ENCODE data around the gene NDST1.

Gene NDST1

DNA sequence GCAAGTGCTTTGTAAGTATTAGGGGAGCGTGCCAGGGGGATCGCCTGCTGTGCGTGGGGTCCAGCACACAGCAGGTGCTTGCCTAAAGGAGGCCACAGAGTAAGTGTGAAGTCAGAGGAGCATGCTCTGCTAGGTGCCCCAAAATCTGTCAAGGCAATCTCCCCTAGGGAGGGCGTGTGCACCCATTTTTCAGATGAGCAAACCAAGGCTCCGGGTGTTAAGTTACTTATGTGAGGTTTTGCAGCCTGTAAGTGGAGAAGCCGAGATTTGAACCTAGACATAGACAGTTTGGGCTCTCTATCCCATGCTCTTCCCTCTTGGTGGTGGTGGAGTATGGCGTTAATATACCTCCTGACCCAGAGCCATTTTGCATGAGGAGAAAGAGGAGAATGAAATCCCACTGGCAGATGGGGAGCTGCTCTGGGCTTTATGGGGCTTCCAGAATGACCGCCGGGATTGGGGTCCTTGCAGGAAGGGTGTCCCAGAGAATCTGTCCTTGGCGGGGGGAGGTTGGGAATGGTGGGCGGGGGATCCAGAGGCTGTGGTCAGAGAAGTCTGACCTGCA is 14.1 kb downstream of the NDST1 start:
- H3K27me3 Mint-ChIP-seq = no peaks in the 10 kb centered on the region
- no peak overlapping the region for H3K27ac Mint-ChIP-seq
- H3K9me3 Mint-ChIP-seq = no peaks in the 10 kb centered on the region
- peaks cover 7% of the 10 kb centered on the region for H3K36me3 Mint-ChIP-seq
- peaks cover 20% of the 10 kb centered on the region for H3K4me1 Mint-ChIP-seq
- H3K4me3 Mint-ChIP-seq = no peak overlapping the region
- no peak for ATAC-seq

GRCh38 chr5:150522504-150523414 is 14.8 kb downstream of the NDST1 start:
- H3K27me3 Mint-ChIP-seq = no peaks in the 10 kb centered on the region
- no peak overlapping the region for H3K27ac Mint-ChIP-seq
- H3K9me3 Mint-ChIP-seq = no peaks in the 10 kb centered on the region
- peaks cover 17% of the 10 kb centered on the region for H3K4me1 Mint-ChIP-seq
- no peak overlapping the region for H3K4me3 Mint-ChIP-seq
- no peak for ATAC-seq
- peaks cover 7% of the 10 kb centered on the region for H3K36me3 Mint-ChIP-seq

- Mint-ChIP-seq H3K27me3 (no peaks in the 10 kb centered on the region), H3K4me1 (peaks cover 8% of the 10 kb centered on the region), H3K9me3 (no peaks in the 10 kb centered on the region), H3K4me3 (no peak overlapping the region), H3K27ac (no peak overlapping the region), H3K36me3 (peaks cover 7% of the 10 kb centered on the region)
- ATAC-seq = peak; percentile 63
Measured at GRCh38 chr5:150523472-150524350, 15.8 kb downstream of the NDST1 start.

DNA sequence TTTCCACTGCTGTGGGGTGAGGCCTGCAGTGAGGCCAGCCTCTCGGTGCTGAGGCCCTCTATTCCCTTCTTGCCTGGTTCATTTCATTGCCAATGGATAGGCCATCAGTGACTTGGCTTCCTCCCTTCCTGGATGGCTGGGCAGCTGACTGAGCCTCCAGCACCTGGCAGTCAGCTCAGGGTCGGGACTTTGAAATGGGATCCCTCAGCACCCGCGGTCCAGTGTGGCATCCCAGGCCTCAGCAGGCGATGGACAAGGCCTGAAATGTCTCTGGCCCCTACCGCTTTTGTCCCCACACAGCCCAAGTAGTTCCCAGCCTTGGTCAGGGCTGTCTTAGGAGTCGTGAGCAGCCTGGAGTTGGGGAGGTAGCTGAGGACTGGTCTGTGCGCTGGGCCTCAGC is 17.2 kb downstream of the NDST1 start:
- Mint-ChIP-seq H3K4me3 (no peak overlapping the region), H3K27ac (no peak overlapping the region), H3K36me3 (peaks cover 7% of the 10 kb centered on the region), H3K27me3 (no peaks in the 10 kb centered on the region), H3K4me1 (peaks cover 7% of the 10 kb centered on the region), H3K9me3 (no peaks in the 10 kb centered on the region)
- no peak for ATAC-seq

GRCh38 chr5:150525781-150526180 is 17.9 kb downstream of the NDST1 start:
- Mint-ChIP-seq H3K4me3 (no peak overlapping the region), H3K9me3 (no peaks in the 10 kb centered on the region), H3K36me3 (peaks cover 7% of the 10 kb centered on the region), H3K27me3 (no peaks in the 10 kb centered on the region), H3K4me1 (peaks cover 7% of the 10 kb centered on the region), H3K27ac (no peak overlapping the region)
- ATAC-seq = no peak

DNA sequence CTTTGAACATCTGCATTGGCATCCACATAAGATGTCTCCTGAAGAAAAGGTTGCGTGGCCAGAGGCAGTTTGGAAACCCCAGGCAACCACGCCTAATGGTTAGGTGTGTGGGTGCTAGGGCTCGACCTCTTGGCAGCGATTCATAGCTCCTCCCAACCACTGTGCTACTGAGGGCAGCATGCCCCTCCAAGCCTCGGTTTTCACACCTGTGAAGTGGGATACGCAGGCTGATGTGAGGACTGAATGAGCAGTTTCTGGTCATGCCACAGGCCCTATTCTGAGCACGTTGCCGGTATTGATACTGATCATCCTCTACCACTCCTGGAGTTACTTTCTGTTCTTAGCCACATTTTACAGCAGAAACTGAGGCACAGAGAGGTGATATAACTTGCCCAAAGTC is 19.1 kb downstream of the NDST1 start:
- no peak for ATAC-seq
- Mint-ChIP-seq H3K36me3 (peaks cover under 1% of the 10 kb centered on the region), H3K4me1 (peaks cover 7% of the 10 kb centered on the region), H3K9me3 (no peaks in the 10 kb centered on the region), H3K4me3 (no peak overlapping the region), H3K27ac (no peak overlapping the region), H3K27me3 (no peaks in the 10 kb centered on the region)

DNA sequence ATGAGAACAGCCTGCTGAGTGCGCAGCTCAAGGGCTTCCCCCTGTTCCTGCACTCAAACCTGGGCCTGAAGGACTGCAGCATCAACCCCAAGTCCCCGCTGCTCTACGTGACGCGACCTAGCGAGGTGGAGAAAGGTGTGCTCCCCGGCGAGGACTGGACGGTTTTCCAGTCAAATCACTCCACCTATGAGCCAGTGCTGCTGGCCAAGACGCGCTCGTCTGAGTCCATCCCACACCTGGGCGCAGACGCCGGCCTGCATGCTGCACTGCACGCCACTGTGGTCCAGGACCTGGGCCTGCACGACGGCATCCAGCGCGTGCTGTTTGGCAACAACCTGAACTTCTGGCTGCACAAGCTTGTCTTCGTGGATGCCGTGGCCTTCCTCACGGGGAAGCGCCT is 19.9 kb downstream of the NDST1 start:
- Mint-ChIP-seq H3K27me3 (no peaks in the 10 kb centered on the region), H3K4me3 (no peak overlapping the region), H3K27ac (no peak overlapping the region), H3K4me1 (peaks cover 7% of the 10 kb centered on the region), H3K36me3 (peaks cover 4% of the 10 kb centered on the region), H3K9me3 (no peaks in the 10 kb centered on the region)
- no peak for ATAC-seq

DNA sequence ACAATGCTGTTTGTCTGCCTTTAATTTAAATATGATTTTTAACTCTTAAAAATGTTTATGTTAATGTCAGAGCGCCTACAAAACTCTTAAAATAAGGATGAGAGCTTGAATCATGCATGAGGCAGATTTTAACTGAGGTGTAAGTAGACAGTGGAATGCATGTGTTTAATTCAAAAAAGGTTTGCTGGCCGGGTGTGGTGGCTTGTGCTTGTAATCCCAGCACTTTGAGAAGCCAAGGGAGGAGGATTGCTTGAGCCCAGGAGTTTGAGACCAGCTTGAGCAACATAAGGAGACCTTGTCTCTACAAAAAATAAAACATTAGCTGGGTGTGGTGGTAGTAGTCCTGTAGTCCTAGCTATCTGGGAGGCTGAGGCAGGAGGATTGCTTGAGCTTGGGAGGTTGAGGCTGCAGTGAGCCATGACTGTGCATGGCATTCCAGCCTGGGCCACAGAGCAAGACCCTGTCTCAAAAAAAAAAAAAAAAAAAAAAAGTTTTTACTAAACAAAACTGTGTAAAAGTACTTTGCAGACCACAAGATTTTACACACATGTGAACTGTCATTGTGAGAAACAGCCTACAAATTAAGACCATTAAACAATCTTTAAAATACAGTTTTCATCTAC is 21.1 kb downstream of the NDST1 start:
- Mint-ChIP-seq H3K27me3 (no peaks in the 10 kb centered on the region), H3K4me3 (no peak overlapping the region), H3K4me1 (no peaks in the 10 kb centered on the region), H3K27ac (no peak overlapping the region), H3K36me3 (peaks cover 6% of the 10 kb centered on the region), H3K9me3 (no peaks in the 10 kb centered on the region)
- ATAC-seq = no peak

DNA sequence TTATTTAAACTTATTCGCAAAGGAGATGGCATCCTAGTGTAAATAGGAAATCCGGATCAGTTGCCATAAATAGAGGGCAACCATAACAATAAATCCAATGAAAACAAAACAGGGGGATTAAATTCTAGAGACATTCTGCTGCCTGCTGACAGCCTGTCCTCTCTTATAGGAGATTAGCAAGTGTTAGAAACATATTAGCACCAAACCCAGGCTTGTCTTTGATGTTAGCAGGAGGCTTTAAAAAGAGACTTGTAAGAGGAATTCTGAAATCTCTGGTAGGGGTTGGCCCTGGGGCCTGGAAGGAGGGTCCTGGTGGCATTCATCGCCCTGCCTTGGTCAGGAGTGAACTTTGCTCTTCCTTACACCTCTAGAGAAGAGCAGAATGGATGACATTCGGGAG is 21.6 kb downstream of the NDST1 start:
- H3K36me3 Mint-ChIP-seq = peaks cover 11% of the 10 kb centered on the region
- H3K27me3 Mint-ChIP-seq = no peaks in the 10 kb centered on the region
- no peaks in the 10 kb centered on the region for H3K9me3 Mint-ChIP-seq
- no peak for ATAC-seq
- no peak overlapping the region for H3K4me3 Mint-ChIP-seq
- no peak overlapping the region for H3K27ac Mint-ChIP-seq
- no peaks in the 10 kb centered on the region for H3K4me1 Mint-ChIP-seq

DNA sequence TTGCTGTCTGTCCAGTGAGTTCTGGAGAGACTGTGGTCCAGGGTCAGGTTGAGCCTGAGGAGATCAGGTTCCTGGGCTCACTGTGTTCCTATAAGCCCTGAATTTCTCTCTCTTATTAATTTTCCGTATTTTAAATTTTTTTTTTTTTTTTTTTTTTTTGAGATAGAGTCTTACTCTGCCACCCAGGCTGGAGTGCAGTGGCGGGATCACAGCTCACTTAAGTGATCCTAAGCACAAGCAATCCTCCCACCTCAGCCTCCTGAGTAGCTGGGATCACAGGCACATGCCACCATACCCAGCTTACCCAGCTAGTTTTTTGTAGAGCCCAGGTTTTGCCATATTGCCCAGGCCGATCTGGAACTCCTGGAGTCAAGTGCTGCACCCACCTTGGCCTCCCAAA is 22.5 kb downstream of the NDST1 start:
- no peaks in the 10 kb centered on the region for H3K9me3 Mint-ChIP-seq
- H3K4me1 Mint-ChIP-seq = no peaks in the 10 kb centered on the region
- H3K27me3 Mint-ChIP-seq = no peaks in the 10 kb centered on the region
- no peak for ATAC-seq
- H3K4me3 Mint-ChIP-seq = no peak overlapping the region
- no peak overlapping the region for H3K27ac Mint-ChIP-seq
- H3K36me3 Mint-ChIP-seq = peaks cover 20% of the 10 kb centered on the region

DNA sequence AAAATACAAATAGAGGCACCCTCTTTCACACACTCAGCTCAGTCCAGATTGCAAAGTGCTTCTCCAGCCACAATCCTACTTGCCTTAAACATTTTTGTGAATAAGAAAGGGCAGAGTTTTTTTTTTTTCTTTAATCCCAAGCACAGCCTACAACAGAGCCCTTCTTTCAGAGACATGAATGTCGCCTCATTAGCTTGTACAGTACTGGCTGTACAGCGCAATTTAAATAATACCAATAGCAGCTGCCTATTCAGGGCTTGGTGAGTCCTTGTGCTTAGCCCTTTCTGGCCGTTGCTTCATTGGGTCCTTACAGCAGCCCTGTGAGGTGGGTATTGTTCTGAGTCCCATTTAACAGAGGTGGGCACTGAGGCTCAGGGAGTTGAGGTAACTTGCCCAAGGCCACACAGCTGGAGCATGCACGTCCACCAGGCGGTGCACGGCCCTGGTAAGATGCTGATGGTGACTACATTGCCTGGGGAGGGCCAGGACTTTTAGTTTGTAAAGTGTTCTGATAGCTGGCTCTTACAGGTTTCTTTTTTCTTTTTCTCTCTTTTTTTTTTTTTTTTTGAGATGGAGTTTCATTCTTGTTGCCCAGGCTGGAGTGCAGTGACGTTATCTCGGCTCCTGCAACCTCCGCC is 23.1 kb downstream of the NDST1 start:
- ATAC-seq = no peak
- Mint-ChIP-seq H3K27ac (no peak overlapping the region), H3K27me3 (no peaks in the 10 kb centered on the region), H3K9me3 (no peaks in the 10 kb centered on the region), H3K36me3 (peaks cover 22% of the 10 kb centered on the region), H3K4me3 (no peak overlapping the region), H3K4me1 (no peaks in the 10 kb centered on the region)

DNA sequence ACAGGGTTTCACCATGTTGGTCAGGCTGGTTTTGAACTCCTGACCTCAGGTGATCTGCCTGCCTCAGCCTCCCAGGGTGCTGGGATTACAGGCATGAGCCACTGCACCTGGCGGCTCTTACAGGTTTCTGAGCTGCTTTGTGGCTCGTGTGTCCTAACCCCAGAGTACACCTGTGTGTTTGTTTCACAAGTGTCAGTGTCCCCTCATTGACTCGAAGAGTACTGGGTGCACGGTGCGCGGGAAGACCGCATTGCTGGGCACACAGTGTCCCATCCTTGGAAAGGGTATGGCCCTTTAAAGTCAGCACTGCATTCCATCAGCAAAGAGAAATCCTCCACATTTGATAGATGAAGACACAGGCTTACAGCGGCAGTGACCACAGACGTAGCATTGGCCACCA is 23.8 kb downstream of the NDST1 start:
- H3K27ac Mint-ChIP-seq = no peak overlapping the region
- H3K9me3 Mint-ChIP-seq = no peaks in the 10 kb centered on the region
- no peaks in the 10 kb centered on the region for H3K4me1 Mint-ChIP-seq
- no peaks in the 10 kb centered on the region for H3K27me3 Mint-ChIP-seq
- no peak for ATAC-seq
- no peak overlapping the region for H3K4me3 Mint-ChIP-seq
- peaks cover 22% of the 10 kb centered on the region for H3K36me3 Mint-ChIP-seq

DNA sequence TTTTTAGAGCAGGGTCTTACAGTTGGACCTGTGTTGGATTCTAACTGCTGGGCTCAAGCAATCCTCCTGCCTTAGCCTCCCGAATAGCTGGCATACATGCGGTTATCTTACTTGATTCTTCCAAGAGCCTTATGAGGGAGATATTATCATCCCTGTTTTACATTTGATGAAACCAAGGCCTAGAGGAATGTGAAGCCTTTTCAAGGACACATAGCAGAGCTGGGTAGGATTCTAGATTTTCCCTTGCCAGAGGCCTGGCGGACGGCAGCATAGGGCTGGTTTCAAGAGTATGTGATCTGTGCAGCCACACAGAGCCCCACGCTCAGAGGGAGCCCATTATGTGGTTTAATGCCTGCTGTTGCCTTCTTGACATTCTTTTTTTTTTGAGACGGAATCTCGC is 24.2 kb downstream of the NDST1 start:
- no peaks in the 10 kb centered on the region for H3K4me1 Mint-ChIP-seq
- no peak for ATAC-seq
- no peaks in the 10 kb centered on the region for H3K27me3 Mint-ChIP-seq
- peaks cover 22% of the 10 kb centered on the region for H3K36me3 Mint-ChIP-seq
- no peaks in the 10 kb centered on the region for H3K9me3 Mint-ChIP-seq
- no peak overlapping the region for H3K27ac Mint-ChIP-seq
- no peak overlapping the region for H3K4me3 Mint-ChIP-seq

GRCh38 chr5:150532996-150533395 is 25.1 kb downstream of the NDST1 start:
- Mint-ChIP-seq H3K27ac (no peak overlapping the region), H3K27me3 (no peaks in the 10 kb centered on the region), H3K4me1 (no peaks in the 10 kb centered on the region), H3K9me3 (no peaks in the 10 kb centered on the region), H3K36me3 (peaks cover 30% of the 10 kb centered on the region), H3K4me3 (no peak overlapping the region)
- no peak for ATAC-seq

DNA sequence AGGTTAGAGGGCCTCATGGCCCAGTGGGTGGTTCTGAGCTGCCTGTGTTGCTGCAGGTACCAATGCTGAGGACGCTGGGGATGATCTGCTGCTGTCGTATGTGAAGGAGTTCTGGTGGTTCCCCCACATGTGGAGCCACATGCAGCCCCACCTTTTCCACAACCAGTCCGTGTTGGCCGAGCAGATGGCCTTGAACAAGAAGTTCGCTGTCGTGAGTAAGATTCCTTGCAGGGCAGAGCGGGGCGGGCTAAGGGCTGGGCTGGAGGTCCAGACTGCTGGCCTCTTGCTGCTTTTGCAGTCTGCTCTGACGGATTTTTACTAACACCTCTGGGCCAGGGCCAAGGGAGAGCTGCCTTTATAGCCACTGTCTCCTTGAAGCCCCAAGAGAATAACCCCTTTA is 26.9 kb downstream of the NDST1 start:
- no peak overlapping the region for H3K4me3 Mint-ChIP-seq
- H3K27ac Mint-ChIP-seq = no peak overlapping the region
- no peaks in the 10 kb centered on the region for H3K27me3 Mint-ChIP-seq
- no peaks in the 10 kb centered on the region for H3K4me1 Mint-ChIP-seq
- H3K36me3 Mint-ChIP-seq = peaks cover 44% of the 10 kb centered on the region
- no peaks in the 10 kb centered on the region for H3K9me3 Mint-ChIP-seq
- no peak for ATAC-seq

All from stimulated activated memory B cell treated with anti-CD40 and anti-IgM and Interleukin-4, amounts not matched to agents 10 μg/mL and 1 μg/mL and 100 μg/mL, for 72 hours (primary cell).